ENCODE results near the gene SMARCB1.

The SMARCB1 gene

GRCh38 chr22:23781065-23781464, 5.7 kb upstream of the SMARCB1 start:
- DNase-seq: no peak

DNA sequence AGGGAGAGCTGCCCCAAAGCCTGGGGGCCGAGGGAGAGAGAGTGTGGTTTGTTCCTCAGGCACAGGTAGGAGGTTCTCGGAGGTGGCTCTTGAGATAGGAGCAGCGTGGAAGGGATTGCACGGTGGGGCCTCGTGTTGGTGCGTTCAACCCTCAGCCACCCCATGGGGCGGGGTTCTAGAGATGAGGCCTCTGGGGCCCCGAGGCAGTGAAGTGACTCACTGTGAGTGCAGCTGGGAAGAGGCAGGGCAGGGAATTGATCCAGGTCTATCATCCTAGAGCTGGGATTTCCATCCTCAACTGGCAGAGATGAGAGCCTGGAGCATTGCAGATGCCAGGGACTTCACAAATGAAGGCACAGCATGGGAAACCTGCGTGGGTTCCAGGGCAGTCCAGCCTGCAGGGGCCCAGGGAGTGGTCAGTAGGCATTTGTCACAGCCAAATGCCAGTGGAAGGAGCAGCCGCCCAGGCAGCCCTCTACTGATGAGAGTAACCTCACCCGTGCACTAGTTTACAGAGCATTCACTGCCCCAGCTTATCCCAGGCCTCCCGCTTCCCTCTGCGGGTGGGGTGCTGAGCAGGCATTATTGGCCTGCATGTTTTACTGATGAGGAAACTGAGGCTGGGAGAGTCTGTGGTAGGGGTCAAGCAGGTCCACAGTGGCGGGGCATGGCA, 5.1 kb upstream of the SMARCB1 start:
- no peak for DNase-seq

DNA sequence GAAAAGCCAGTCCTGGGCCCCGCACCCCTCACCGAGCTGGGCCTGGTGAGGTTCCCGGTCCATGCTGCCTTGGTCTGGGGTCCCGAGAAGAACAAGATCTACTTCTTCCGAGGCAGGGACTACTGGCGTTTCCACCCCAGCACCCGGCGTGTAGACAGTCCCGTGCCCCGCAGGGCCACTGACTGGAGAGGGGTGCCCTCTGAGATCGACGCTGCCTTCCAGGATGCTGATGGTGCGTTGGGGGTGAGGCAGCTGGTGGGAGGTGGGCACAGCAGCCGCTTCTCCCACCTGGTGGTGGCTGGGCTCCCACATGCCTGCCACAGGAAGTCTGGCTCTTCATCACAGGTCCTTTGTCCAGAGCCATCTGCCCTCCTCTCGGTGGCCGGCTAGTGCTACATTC, 4.5 kb upstream of the SMARCB1 start:
- no peak for DNase-seq

- DNase-seq: no peak
Observed at GRCh38 chr22:23782703-23783102, 4.1 kb upstream of the SMARCB1 start.

- DNase-seq: no peak
Observed at GRCh38 chr22:23783265-23784150, 3.3 kb upstream of the SMARCB1 start.

GRCh38 chr22:23784215-23784732, 2.5 kb upstream of the SMARCB1 start:
- no peak for DNase-seq

DNA sequence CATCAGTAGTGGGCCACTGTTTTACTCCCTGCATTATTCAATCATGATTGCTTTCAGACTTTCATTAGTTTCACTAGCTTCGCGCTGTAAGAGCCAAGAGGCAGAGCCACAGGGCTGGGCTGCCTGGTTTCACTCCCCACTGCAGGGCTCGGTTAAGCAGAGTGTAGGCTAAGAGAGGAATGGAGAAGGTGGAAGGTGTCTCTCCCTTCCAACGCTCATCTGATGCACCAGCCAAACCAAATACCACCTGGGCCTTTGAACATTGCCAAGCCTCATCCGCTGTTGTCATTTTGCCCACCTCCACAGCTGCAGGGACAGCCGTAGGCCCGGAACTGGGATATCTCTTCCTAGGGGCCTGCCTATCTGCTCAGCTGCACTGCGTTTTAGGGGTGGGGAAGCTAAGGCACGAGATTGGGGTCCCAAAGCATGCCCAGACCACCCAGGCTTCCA, 480 bp upstream of the SMARCB1 start:
- no peak for DNase-seq

GRCh38 chr22:23787600-23787896, 782 bp downstream of the SMARCB1 start:
- DNase-seq: no peak

DNA sequence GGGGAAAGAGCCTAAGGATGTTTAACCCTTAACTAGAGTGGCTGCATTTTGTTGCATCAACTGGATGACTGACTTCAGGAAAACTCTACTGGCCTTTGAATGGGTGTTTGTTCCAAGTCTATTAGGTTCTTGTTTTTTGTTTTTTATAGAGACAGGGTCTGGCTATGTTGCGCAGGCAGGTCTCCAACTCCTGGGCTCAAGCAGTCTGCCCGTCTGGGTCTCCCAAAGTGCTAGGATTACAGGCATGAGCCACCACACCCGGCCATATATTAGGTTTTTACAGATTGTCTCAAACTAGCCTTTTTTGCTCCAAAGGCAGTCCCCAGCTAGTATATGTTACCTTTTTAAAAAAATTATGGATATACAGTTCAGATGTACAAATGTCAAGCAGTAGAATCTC, 1.1 kb downstream of the SMARCB1 start:
- no peak for DNase-seq

DNA sequence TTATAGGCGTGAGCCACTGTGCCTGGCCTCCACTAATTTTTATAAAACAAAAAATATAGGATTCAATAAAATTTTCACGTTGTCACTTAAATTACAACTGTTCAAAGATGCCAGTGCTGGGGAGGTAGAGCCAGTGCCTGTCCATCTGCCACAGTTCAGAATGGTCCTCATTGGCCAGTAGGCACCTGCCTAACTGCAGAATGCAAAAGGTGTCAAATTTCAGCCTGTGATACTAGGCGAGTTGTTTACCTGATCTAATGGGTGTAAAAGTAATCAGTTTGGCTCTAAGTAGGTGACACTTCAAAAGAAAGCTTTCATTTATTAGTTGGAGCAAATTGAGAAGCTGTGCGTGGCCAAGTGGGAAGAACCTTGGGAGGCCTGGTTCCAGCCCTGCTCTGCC, 2.4 kb downstream of the SMARCB1 start:
- DNase-seq: no peak

- no peak for DNase-seq
Observed at GRCh38 chr22:23789638-23790037, 2.9 kb downstream of the SMARCB1 start.

DNA sequence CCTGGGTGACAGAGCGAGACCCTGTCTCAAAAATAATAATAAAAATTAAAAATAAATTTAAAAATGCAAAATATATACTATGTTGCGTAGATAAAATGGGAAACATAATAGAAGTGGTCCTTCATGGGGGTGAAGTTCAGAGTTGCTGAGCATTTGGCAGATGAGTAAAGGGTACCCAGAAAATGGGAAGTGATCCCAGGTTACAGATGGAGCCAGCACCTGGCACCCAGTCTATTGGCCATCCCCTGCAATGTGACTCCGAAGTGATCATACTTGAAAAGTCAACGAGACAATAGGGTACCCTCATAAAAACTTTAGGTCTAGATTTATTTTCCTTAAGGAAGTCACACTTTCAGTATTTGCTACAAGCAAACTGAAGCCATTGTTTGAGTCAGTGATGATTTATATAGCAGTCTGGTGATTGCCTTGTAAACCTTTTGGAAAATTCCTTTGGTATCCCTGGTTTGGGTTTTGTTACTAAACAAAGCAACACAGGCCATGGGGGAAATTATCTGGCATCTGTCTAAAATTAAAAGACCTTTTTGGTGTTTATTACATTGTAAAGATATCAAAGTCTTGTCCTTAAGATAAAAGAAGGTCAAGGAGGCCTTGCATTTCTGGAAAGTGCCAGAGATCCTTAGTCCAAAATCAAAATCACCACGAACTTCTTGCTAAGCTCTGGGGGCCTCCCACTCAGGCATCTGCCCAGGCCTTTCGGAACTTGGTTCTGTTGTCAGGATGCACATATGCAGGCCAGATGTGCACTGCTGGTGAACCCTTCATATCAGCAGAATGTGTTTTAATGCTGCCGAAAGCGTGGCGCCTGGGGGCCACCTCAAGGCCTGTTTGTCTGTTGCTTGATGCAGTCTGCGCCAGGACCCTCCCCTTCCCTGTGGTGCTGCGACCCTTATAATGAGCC, 4.3 kb downstream of the SMARCB1 start:
- no peak for DNase-seq

DNA sequence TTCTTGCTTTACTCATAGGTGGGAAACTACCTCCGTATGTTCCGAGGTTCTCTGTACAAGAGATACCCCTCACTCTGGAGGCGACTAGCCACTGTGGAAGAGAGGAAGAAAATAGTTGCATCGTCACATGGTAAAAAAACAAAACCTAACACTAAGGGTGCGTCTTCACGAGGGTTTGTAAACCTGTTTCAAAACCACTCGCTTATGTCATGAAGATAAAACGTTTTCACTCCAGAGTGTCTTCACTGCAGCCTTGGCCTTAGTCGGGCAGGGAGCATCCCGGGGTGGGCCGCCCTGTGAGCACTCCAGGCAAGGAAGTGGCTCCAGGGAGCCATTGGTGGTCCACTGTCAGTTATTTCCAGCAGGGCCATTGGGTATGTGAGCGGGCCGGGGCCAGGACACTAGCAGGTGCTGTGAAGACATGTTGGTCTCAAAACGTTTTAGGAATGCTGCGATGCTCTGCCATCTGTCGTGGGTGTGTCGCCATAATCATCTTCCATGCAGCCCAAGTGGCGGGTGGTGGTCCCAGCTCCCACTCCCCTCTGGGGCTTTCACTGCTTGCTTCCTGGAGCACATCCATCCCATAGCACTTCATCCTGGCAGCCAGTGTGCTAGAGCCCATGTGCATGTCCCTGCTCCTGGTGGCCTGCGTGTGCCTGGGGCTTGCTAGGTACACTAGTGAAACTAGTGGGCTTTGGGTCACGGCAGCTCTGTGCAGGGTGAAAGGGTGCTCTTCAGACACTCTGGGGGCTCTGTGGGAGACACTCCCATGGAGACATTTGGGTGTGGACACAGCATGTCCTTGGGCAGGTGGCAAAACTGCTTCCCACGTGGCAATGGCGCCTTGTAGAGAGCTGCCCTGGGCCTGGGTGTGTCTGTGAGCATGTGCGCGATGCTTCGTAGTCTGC, 5.2 kb downstream of the SMARCB1 start:
- no peak for DNase-seq

DNA sequence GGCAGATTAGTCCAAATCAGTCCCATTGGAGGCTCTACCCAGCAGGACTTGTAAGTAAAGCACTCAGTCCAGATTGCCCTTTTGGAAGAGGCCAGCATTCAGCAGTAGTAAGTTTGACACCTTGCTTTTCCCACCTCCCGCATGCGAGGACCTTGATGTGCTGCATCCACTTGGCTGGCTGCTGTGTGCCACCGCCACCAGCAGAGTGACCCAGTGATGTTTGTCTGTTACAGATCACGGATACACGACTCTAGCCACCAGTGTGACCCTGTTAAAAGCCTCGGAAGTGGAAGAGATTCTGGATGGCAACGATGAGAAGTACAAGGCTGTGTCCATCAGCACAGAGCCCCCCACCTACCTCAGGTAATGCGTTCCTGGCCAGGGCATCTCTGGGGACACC, 6.6 kb downstream of the SMARCB1 start:
- no peak for DNase-seq

DNA sequence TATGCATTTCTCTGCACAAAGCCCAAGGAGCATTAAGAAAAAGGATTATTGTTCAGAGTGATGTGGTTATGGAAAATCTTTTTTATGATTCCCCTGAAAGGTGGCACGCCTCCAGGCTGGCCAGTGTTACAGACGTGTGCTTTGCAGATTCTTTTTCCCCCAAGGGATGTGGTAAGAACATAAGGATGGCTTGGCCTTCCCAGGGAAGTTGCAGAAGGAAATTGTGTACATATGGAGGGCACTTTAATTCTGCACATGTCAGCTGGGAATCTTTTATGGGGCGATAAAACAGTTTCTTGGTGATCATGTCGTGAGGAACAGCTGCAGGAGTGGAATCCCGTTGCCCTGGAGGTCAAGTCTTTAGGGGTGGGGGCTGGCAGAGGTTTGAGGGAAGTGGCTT, 9.7 kb downstream of the SMARCB1 start:
- DNase-seq: no peak

DNA sequence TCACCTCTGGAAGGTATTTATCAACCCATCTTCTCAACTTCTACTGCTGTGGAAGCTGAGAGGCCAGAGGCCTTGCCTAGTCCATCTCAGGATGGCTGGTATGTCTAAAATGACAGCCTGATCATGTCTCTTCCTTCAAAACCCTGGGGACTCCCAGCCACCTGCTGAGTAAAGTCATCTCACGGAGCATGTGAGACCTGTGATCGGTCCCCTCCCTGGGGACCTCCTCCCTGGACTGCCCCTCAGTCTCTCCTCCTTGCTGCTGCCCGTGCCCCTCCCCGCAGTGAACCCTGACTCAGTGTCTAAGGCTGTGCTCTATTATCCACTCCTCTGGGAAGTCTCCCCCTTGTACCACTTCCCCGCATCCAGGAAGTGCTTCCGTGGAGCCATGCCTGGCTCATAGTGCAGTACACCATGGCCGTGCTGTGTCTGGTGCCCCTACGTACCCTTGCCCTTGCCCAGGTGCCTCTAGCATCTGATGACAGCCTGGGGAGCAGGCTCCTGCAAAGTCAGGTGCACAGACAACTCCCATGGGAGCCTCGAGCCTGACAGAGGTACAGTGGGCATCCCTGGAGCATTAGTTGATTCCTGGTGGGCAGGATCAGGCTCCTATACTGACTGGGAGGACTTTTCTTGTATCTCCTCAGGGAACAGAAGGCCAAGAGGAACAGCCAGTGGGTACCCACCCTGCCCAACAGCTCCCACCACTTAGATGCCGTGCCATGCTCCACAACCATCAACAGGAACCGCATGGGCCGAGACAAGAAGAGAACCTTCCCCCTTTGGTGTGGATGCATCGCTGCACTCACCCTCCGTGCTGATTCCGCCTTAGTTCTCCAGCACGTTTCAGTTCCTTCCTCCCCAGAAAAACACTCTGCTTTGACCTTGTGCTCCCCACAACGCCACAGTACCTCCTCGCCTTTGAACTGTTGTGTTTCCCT, 13.8 kb downstream of the SMARCB1 start:
- DNase-seq: no peak

DNA sequence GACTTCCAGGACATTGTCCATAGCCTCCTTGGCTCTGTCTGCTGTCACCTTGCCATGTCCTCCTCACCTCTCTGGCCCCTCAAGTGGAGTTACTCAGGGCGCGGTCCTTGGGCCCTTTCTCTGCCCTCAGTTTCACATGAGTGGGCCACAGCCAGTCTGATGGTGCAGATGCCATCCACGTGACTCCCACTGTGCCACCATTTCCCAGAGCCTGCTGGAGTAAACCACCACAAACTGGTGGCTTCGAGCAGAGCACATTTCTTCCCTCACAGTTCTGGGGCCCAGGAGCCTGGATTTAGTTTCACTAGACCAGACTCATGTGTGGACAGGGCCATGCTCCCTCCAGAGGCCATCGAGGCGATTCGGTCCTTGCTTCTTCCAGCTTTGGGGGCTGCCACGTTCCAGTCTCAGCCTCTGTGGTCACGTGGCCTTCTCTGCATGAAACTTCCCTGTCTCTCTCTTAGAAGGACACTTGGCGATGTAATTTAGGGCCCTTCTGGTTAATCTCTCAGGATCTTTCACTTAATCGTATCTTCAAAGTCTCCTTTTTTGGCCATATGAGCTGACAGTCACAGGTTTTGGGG, 14.6 kb downstream of the SMARCB1 start:
- no peak for DNase-seq

DNA sequence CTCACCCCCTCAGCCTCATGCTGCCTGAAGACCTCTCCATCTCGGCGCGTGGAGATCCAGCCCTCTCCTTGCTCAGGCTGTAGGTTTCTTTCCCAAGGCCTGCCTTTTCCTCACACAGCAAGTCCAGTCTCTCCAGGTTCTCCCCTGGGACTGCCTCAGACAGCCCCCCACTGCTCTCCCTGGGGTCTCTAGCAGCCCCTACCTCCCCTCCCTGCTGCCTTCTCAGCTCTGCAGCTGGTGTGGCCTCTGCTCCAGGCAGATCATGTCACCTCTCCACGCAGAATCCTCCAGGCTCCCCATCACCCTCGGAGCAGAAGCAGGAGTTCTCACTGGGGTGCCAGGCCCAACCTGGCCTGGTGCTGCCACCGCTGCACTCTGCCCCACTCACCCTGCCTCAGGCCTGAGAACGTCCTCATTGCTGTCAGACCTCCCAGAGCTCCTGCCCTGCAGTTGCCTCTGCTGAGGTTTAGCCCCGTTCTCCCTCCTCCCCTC, 15.2 kb downstream of the SMARCB1 start:
- DNase-seq: no peak

- no peak for DNase-seq
Observed at GRCh38 chr22:23803001-23803819, 16.4 kb downstream of the SMARCB1 start.

Data from stimulated activated CD4-positive, alpha-beta T cell treated with anti-CD3 and anti-CD28 coated beads, Interleukin-12 subunit alpha, Interleukin-12 subunit beta, amount 100 ng/mL, for 4 hours (primary cell).